OCI-LY3 (cell line): ENCODE results near the gene SPSB4.

Experiments
- H2AFZ ChIP-seq: fragments of 200-600, 300-600 bp; shearing (Covaris generic); 2 replicates; pipeline ENCODE4 v1.6.0; 2014; ENCODE audit warnings: antibody characterized with exemption, low read depth, low read length
- H3K27ac ChIP-seq: fragments of 200-600, 300-600 bp; sonication (generic); 2 replicates; pipeline ENCODE4 v1.5.1; 2014; ENCODE audit warnings: mild to moderate bottlenecking, low read length, moderate library complexity, mixed read lengths
- H3K27me3 ChIP-seq: fragments of 200-600, 300-600 bp; sonication (generic); 2 replicates; pipeline ENCODE4 v1.6.1; 2014; ENCODE audit warnings: low read depth, low read length, mixed read lengths
- H3K36me3 ChIP-seq: fragments of 200-600, 300-600 bp; sonication (generic); replicated peaks from 2 replicates; pipeline ENCODE3; 2014; ENCODE audit warnings: low read depth, low read length, mixed read lengths
- H3K4me1 ChIP-seq: fragments of 300-600, 200-600 bp; sonication (generic); 2 replicates; pipeline ENCODE4 v1.6.1; 2014; ENCODE audit warnings: low read length, mixed read lengths
- H3K4me2 ChIP-seq: fragments of 200-600, 300-600 bp; sonication (generic); 2 replicates; pipeline ENCODE4 v1.6.1; 2014; ENCODE audit warnings: low read length, mixed read lengths
- H3K4me3 ChIP-seq: fragments of 300-600, 200-600 bp; sonication (generic); 2 replicates; pipeline ENCODE4 v1.5.1; 2014; ENCODE audit warnings: antibody characterized with exemption, mild to moderate bottlenecking, low read length, moderate library complexity
- H3K79me2 ChIP-seq: fragments of 300-600, 200-600 bp; shearing (Covaris generic); 2 replicates; pipeline ENCODE4 v1.6.1; 2014; ENCODE audit warnings: mild to moderate bottlenecking, low read length, mixed read lengths
- H3K9ac ChIP-seq: fragments of 300-600, 200-600 bp; shearing (Covaris generic); 2 replicates; pipeline ENCODE4 v1.6.0; 2014; ENCODE audit warnings: mild to moderate bottlenecking, low read length, moderate library complexity
- H3K9me3 ChIP-seq: fragments of 200-600, 300-600 bp; shearing (Covaris generic); 2 replicates; pipeline ENCODE4 v1.6.1; 2014; ENCODE audit warnings: low read length, mixed read lengths; ENCODE audit not compliant: insufficient read depth
- H4K20me1 ChIP-seq: fragments of 200-600, 300-600 bp; sonication (generic); 2 replicates; pipeline ENCODE4 v1.6.1; 2016; ENCODE audit warnings: low read length, mixed read lengths; ENCODE audit not compliant: insufficient read depth
- CTCF ChIP-seq: fragments of 200-600, 300-600 bp; sonication (generic); IDR thresholded peaks from 2 replicates; pipeline ENCODE4 v1.5.1; 2014; ENCODE audit warnings: antibody characterized with exemption, low read length, low read depth
- EZH2phosphoT487 ChIP-seq: fragments of 200-600 bp; shearing (Covaris generic); IDR thresholded peaks from 2 replicates; pipeline ENCODE4 v1.6.1; 2018; ENCODE audit warnings: antibody characterized with exemption, mixed run types, low read depth

Gene SPSB4

GRCh38 chr3:141076797-141077571 is 25.8 kb downstream of the SPSB4 start:
- 0 out of 2 replicates have a peak overlapping the region, but pooled peaks have one; percentile 4 for H3K9ac ChIP-seq
- H3K27me3 ChIP-seq, result no peaks in the 10 kb centered on the region
- peak overlapping the region; percentile 65 for H3K4me3 ChIP-seq
- no peaks in the 10 kb centered on the region for H4K20me1 ChIP-seq
- H3K79me2 ChIP-seq, result no peaks in the 10 kb centered on the region
- peak overlapping the region; percentile 88 for H2AFZ ChIP-seq
- no peak overlapping the region for H3K27ac ChIP-seq
- TF ChIP-seq EZH2phosphoT487, result no peak
- TF ChIP-seq CTCF, result no peak
- peak overlapping the region; percentile 72 for H3K4me2 ChIP-seq
- no peaks in the 10 kb centered on the region for H3K9me3 ChIP-seq
- peaks cover 4% of the 10 kb centered on the region; the same call in 1 of the 2 replicates for H3K4me1 ChIP-seq
- H3K36me3 ChIP-seq, result no peaks in the 10 kb centered on the region

GRCh38 chr3:141077631-141078030 is 26.5 kb downstream of the SPSB4 start:
- Histone ChIP-seq H4K20me1 (no peaks in the 10 kb centered on the region), H3K4me1 (peaks cover 4% of the 10 kb centered on the region; the same call in 1 of the 2 replicates), H3K79me2 (no peaks in the 10 kb centered on the region), H3K4me3 (no peak overlapping the region), H3K9me3 (no peaks in the 10 kb centered on the region), H3K36me3 (no peaks in the 10 kb centered on the region), H3K9ac (no peak overlapping the region), H3K27ac (no peak overlapping the region), H2AFZ (peak overlapping the region; percentile 88; the same call in 1 of the 2 replicates), H3K4me2 (no peak overlapping the region), H3K27me3 (no peaks in the 10 kb centered on the region)
- TF ChIP-seq CTCF, result no peak
- no peak for TF ChIP-seq EZH2phosphoT487

- Histone ChIP-seq H3K4me1 (peaks cover 4% of the 10 kb centered on the region; the same call in 1 of the 2 replicates), H3K4me2 (no peak overlapping the region)
Observed at GRCh38 chr3:141078200-141078599, 27.1 kb downstream of the SPSB4 start.

More at GRCh38 chr3:141078200-141078599, 27.1 kb downstream of the SPSB4 start:
- no peaks in the 10 kb centered on the region for H3K36me3 ChIP-seq
- no peak overlapping the region for H3K9ac ChIP-seq
- no peak overlapping the region for H2AFZ ChIP-seq
- H4K20me1 ChIP-seq, result no peaks in the 10 kb centered on the region
- H3K79me2 ChIP-seq, result no peaks in the 10 kb centered on the region
- TF ChIP-seq CTCF, result no peak
- no peak for TF ChIP-seq EZH2phosphoT487
- H3K9me3 ChIP-seq, result no peaks in the 10 kb centered on the region
- H3K27me3 ChIP-seq, result no peaks in the 10 kb centered on the region
- H3K4me3 ChIP-seq, result no peak overlapping the region
- H3K27ac ChIP-seq, result no peak overlapping the region
